ENCODE measurements around the gene TSEN15.
A peak's percentile ranks its signal among the peaks of the same experiment; 100 is the strongest.
"Not testable (repeated sequence)": the region's sequence is repeated elsewhere in the genome, so short reads cannot be mapped to it uniquely, and the experiment has no call there.

TSEN15 gene

GRCh38 chr1:184059887-184060286, 8.4 kb downstream of the TSEN15 start:
- no peak for DNase-seq

- no peak for DNase-seq
These were observed 8.8 kb downstream of the TSEN15 start for GRCh38 chr1:184060316-184060715.

GRCh38 chr1:184061396-184062003, 10.0 kb downstream of the TSEN15 start:
- DNase-seq, result no peak

DNA sequence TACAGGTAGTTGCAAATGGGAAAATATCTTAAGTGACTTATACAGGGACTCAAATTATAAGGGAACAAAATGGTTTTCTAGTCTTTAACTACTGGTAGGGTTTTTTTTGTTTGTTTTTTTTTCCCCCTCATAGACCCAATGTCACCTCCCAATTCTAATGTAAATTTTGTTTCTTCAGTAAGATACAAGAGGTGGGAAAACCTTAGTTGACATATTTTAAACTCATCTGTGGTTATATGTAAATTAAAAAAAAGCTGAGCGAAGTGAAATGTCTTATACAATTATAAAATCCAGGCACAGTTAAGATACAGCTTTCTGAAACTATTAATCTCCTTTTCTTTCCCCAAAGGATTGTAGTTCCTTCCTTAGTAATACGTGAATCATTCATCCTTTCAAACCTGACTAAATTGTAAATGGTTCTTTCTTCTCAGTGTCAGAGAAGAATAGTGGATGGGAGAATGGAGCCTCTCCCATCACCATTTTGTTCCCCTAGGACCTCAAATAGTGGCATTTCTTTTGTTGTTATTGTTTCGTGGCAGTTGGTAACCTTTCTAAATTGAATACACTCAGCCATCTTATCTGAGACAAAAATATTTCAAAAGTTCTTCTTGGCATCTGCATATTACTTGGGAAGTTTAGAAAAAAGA, 11.2 kb downstream of the TSEN15 start:
- DNase-seq, result no peak

GRCh38 chr1:184065559-184065958, 14.0 kb downstream of the TSEN15 start:
- DNase-seq, result no peak

GRCh38 chr1:184068354-184068753, 16.8 kb downstream of the TSEN15 start:
- no peak for DNase-seq

- no peak for DNase-seq
These were observed 18.1 kb downstream of the TSEN15 start for GRCh38 chr1:184069675-184070074.

DNA sequence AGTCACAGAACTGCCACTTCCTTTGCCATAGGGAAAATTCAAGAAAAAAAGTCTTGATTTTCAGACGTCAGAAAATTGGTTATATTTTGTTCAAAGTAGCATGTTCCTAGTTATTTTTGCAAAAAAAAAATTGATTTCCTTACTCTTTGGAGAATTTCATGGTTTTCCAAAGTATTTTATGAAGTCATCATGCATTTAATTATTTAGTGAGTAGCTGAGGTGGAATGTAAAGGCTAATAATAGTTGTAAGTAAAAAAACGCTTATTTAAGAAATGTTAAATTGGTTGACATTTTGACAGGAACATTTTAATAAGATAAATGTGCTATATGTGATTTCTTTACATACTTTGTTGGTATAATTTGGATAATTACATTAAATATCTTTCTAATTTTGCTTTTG, 20.8 kb downstream of the TSEN15 start:
- DNase-seq, result no peak

DNA sequence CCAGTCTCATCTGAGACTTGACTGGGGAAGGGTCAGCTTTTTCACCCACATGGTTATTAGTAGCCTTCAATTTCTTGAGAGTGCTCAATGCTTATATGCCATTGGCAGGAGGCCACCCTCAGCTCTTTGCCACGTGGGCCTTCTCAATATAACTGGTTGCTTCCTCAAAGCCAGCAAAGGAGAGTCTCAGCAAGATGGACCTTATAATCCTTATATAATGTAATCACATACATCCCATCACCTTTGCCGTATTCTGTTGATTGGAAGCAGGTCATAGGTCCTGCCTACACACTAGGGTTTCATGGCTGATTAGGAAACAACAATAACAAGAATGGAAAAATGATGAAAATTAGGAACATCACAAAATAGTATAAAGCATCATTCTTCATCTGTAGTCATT, 22.9 kb downstream of the TSEN15 start:
- DNase-seq, result no peak

DNA sequence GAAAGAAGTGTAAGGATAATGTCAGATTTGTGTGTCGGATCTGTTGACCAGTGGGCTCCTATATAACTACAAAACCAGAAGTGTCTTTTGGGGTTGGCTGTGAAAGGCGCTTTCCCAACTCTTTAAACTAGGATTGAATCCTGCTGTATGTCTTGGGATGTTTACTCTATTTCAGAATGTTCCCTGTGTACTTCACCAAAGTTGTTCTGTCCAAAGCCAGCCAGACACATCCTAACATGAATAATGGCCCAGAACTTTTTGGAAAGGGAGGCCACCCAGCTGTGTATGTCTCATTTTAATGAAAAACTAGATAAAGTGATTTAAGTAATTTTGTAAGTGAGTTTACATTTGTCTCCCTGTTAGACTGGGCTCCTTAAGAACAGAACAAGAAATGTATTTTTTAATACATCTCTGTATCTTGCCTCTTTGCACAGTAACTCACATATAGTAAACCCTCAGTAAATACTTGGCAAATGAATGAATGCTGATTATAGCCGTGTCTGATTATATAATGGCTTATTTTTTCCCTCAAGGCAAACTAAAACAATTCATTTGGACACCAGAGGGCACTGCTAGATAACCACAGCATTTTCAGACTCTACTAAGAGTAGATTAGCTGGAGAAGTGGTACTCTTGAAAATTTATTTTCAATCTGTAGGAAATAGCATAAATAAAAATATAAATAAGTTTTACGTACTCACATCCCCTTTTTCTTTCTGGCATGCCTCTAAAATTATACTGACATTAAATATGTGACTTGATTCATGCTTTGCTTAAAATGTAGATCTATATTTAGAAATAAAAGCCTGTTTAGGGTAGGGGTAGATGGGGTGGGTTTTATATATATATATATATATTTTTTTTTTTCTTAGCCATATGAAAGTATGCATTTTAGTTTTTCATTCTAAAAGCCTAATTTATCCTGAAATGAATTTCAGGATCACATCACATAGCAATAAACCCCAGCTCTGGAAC, 23.8 kb downstream of the TSEN15 start:
- DNase-seq, result peak; percentile 2

- DNase-seq, result no peak
These were observed 27.2 kb downstream of the TSEN15 start for GRCh38 chr1:184078564-184079249.

- DNase-seq, result no peak
These were observed 28.8 kb downstream of the TSEN15 start for GRCh38 chr1:184080309-184080708.

DNA sequence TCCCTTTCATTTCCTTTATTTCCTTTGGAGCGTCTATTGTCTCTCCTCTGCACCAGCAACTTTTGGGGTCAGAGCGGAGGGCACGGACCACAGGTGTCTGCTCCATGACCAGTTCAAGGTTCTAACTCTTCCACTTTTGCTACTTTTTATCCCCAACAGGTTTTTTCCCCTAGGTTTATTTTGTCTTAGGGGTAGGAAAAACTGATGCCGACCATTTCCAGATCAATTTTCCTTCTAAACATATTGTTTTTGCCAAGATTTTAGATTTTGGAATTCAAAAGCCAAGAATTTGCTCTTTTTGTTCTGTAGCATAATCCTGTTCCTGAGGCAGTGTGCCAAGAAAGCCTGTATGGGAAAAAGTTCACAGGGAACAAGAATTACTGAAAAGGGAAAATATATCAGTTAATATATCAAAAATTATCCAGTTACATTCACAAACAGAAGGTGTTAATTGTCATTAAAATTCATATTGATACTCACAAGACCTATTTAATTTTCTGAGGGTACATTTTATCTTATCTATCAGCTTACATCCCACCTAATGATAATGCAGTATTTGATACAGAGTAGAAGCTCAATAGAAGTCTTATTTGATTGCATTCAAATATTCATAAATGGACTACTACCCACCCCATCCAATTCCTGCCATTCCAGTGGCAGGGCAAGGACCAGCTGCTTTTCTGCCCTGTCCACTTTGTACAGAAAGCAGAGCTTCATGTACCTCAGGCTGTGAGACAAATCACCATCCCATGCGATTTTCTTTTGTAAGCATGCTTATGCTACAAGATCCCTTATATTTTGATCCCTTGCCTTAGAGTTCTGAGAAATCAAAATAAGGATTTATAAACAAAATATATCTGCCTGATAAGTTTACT, 31.2 kb downstream of the TSEN15 start:
- no peak for DNase-seq

GRCh38 chr1:184085667-184086066, 34.1 kb downstream of the TSEN15 start:
- no peak for DNase-seq

DNA sequence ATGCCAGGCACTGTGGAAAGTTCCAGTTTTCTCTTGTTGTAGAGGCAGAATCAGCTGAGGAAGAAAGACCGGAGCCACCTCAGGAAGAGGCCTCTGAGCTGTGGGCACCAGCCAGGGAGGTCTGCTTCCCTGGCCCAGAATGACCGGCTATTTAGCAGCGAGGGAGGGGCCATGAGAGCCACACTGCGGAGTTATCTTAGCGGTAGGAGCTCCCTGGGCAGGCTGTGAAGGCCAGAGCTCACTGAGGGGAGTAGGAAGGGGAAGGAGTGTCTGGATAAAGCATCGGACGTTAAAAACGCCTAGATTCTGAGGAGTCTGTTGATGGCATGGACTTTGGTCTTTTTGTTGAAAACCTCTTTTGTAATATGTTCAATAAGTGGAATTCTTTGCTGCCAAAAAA, 36.5 kb downstream of the TSEN15 start:
- DNase-seq, result no peak

DNA sequence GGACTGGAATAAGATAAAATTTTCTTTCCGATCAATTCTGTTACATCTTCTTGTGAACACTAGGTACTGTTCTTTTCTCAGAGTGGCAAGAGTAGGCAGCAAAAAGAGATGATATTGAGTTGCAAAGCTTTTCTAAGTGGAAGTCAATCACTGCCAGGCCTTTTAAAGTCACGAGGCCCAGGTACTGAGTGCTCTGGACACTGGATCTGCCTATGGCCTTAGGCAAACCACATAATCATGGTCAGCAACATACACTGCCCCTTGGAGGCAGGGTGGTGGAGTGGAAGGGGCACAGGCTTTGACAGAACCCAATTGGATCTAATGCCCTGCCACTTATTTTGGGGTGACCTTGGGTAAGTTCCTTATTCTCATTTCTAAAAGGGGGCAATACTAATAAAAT, 41.5 kb downstream of the TSEN15 start:
- no peak for DNase-seq

DNA sequence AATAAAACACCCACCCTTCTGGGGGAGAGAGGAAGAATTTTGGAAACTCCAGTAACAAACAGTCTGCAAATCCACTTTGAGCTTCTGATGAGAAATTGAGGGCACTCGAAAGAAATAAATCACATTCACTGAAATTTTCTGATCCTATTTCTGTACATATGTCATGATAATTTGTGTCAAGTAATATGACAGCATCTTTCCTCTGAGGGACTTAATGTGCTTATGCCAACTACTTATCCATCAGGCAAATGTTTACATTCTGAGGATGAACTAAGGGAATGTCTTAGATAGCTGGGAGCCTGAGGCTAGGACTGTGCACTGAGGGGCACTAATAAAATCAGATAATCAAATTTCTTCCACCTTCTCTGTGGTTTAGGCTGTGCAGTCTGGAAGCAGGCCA, 44.5 kb downstream of the TSEN15 start:
- no peak for DNase-seq

- not testable (repeated sequence) for DNase-seq
These were observed 45.0 kb downstream of the TSEN15 start for GRCh38 chr1:184096580-184096979.

GRCh38 chr1:184101141-184101540, 49.6 kb downstream of the TSEN15 start:
- no peak for DNase-seq

DNA sequence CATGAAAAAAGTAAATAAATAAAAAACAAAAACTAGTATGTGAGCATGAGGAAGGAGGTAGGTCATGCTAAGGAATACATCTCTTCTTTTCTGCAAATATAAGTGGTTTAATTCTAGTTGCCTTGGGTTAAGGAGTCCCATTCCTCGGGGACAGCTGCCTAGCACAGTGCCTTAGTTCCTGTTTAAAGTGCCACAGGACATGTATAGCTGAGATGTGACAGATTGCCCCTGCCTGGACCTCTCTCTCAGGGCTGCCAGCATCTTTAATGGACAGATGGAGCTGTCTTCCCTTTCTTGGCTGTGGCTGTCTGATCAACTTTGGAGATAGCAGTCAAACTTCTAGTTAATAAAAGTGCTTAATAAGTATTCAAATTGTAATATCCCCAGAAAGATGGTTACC, 50.0 kb downstream of the TSEN15 start:
- DNase-seq, result no peak

GRCh38 chr1:184110272-184111204, 59.0 kb downstream of the TSEN15 start:
- DNase-seq, result no peak

Data from DMS79 treated with DMSO at 0.1 percent for 48 hours (cell line).